Breast epithelium (tissue), 4 donors: ENCODE data around the gene GUCY2D. TPM values are rescaled to one million over a fixed set of nuclear protein-coding genes. Genes with fewer than 3 reads are reported as not detected.
A peak's percentile ranks its signal among the peaks of the same experiment; 100 is the strongest.

Experiments
- DNase-seq, 2 donors: peaks; one replicate each; pipeline ENCODE4 v3.0.0-alpha.2; 2019; ENCODE audit warnings: low spot score in 2 of 2
- H3K27ac ChIP-seq, 2 donors: fragments of 200-600 bp; sonication (generic) in 1 of 2; one replicate each; pipeline ENCODE4 v1.5.1; 2016 to 2019; ENCODE audit warnings: mild to moderate bottlenecking in 1 of 2
- H3K27me3 ChIP-seq, 2 donors: fragments of 200-600 bp; sonication (generic) in 1 of 2; one replicate each; pipeline versions ENCODE4 v1.5.1 to v1.6.0; 2017 to 2019; ENCODE audit warnings: control low read depth in 1 of 2, mild to moderate bottlenecking in 1 of 2
- H3K36me3 ChIP-seq: fragments of 200-600 bp; one replicate; pipeline ENCODE4 v1.5.1; 2019
- H3K4me1 ChIP-seq, 2 donors: fragments of 200-600 bp; sonication (generic); one replicate each; pipeline ENCODE4 v1.5.1; 2016 to 2019; ENCODE audit warnings: control low read depth in 1 of 2
- H3K4me3 ChIP-seq, 3 donors: fragments of 200-600 bp; sonication (generic); 1 replicate in 2 of 3; 2 replicates in 1 of 3; pipeline ENCODE4 v1.5.1; 2016 to 2019; ENCODE audit warnings: mild to moderate bottlenecking in 3 of 3, moderate library complexity in 2 of 3
- H3K9me3 ChIP-seq, 2 donors: fragments of 200-600 bp; sonication (generic) in 1 of 2; one replicate each; pipeline ENCODE4 v1.5.1; 2016 to 2019; ENCODE audit warnings: control low read depth in 1 of 2
- CTCF ChIP-seq, 3 donors: fragments of 450-650 bp; IDR thresholded peaks; one replicate each; pipeline ENCODE4 v1.5.1; 2016 to 2017; ENCODE audit warnings: antibody characterized with exemption in 3 of 3, mild to moderate bottlenecking in 3 of 3, moderate library complexity in 3 of 3
- POLR2A ChIP-seq: fragments of 450-650 bp; IDR thresholded peaks from one replicate; pipeline ENCODE4 v1.6.1; 2016; ENCODE audit warnings: antibody characterized with exemption, mild to moderate bottlenecking, moderate library complexity
- POLR2AphosphoS5 ChIP-seq, 3 donors: sonication (generic); formaldehyde crosslinking; IDR thresholded peaks; one replicate each; pipeline ENCODE4 v1.6.1; 2017; ENCODE audit warnings: antibody characterized with exemption in 3 of 3
- intact Hi-C: fragments of 100-400 bp; cut with DNase I; formaldehyde crosslinking; loops from one replicate; pipeline ENCODE4 v1.15.1; 2023; ENCODE audit warnings: low total_unique reads
- total RNA-seq, 3 donors: library from RNA; depleted of rRNA; stranded (reverse); fragments of >200 nt; gene quantifications; one replicate each; pipeline ENCODE4 v1.1.0, GENCODE V29; 2016

The GUCY2D gene
- total RNA-seq, 3 donors from 2014 or later = 0.15 TPM; not detected in 2

DNA sequence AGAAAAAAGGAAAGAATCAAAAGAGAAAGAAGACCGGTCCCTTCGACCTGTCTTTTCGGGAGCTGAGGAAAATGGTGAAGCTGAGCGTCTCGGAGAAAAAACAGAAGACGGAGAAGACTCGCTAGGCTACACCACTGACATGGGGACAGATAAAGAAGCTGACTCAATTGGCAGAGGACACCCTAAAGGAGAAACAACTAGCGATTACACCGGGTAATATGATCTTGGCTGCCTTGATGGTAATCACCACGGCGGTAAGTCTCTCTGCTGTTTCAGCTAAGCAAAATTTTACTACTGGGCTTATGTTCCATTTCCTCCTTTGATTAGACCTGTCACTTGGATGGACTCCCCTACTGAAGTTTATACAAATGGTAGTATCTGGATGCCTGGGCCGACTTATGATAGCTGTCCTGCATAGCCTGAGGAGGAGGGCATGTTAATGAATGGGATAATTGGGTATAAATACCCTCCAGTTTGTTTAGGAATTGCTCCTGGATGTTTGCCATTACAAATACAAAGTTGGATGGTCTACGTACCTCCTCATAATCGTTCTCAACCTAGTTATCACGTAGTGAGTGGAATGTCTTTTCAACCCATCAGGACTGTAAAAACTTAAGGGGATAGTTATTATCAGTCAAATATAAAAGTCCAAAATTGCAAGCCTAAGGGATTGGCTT lies 60.5 kb downstream of the GUCY2D start:
- DNase-seq = no peak
- peak overlapping the region in 2 of 3 donors; percentile 13 to 27 for H3K4me3 ChIP-seq
- no peak overlapping the region for H3K27ac ChIP-seq
- intact Hi-C loops = no loop called here
- peaks cover 4 to 43% of the 10 kb centered on the region in 2 donors for H3K27me3 ChIP-seq
- no peaks in the 10 kb centered on the region for H3K4me1 ChIP-seq
- TF ChIP-seq POLR2A = no peak
- no peaks in the 10 kb centered on the region for H3K9me3 ChIP-seq
- H3K36me3 ChIP-seq = no peaks in the 10 kb centered on the region

DNA sequence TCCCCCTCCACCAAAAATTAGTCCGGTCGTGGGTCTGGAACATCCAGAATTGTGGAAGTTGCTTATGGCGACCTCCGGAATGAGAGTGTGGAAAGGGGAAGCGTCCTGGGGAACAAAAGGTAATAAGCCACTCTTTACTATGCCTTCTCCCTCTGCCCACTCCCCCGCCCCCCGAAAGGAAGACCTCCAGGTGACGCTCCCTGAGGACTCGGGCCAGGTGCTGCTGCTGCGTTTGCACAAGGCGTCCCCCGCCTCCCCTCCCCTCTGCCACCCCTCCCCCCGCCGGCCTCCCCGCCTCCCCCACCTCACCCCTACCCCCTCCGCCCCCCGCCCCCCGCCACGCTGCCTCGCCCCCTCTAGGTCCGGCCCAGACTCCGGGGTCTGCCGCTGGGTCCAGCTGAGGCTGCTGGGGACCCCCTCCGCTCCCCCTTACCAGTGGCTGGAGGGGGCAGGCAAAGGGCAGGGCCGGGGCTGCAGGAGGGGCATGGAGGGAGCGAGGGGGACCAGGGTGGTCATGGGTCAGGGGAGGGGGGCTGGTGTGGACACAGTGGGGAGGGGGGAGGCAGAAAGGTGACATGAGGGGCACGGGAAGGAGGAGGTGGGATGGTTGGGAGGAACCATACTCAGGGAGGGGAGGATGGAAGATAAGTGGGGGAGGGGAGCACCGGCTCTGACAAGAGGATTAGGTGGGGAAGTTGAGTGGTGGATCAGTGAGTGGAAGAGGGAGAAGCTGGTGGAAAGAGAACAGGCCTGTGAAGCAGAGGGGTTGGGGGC lies 61.5 kb downstream of the GUCY2D start:
- peak overlapping the region in 1 of 3 donors; percentile 13 for H3K4me3 ChIP-seq
- intact Hi-C loops = no loop called here
- no peaks in the 10 kb centered on the region for H3K36me3 ChIP-seq
- TF ChIP-seq POLR2AphosphoS5 (IDR thresholded peaks at IDR 0.05) = no peak
- no peak for TF ChIP-seq POLR2A
- no peak for TF ChIP-seq CTCF (IDR thresholded peaks at IDR 0.05)
- no peak for DNase-seq
- no peak overlapping the region for H3K27ac ChIP-seq
- no peaks in the 10 kb centered on the region for H3K4me1 ChIP-seq
- peaks cover 4 to 40% of the 10 kb centered on the region in 2 donors for H3K27me3 ChIP-seq
- H3K9me3 ChIP-seq = no peaks in the 10 kb centered on the region

GRCh38 chr17:8064561-8065019 lies 62.2 kb downstream of the GUCY2D start:
- Histone ChIP-seq H3K27me3 (peaks cover 4 to 35% of the 10 kb centered on the region in 2 donors), H3K27ac (no peak overlapping the region), H3K4me1 (no peaks in the 10 kb centered on the region), H3K4me3 (no peak overlapping the region), H3K36me3 (no peaks in the 10 kb centered on the region), H3K9me3 (no peaks in the 10 kb centered on the region)
- intact Hi-C loops = no loop called here
- no peak for DNase-seq
- no peak for TF ChIP-seq CTCF (IDR thresholded peaks at IDR 0.05)
- no peak for TF ChIP-seq POLR2A
- TF ChIP-seq POLR2AphosphoS5 (IDR thresholded peaks at IDR 0.05) = no peak

GRCh38 chr17:8066841-8067775 lies 64.7 kb downstream of the GUCY2D start:
- Histone ChIP-seq H3K27ac (no peak overlapping the region), H3K36me3 (no peaks in the 10 kb centered on the region), H3K27me3 (peaks cover 9 to 32% of the 10 kb centered on the region in 2 donors), H3K4me1 (no peaks in the 10 kb centered on the region), H3K9me3 (no peaks in the 10 kb centered on the region), H3K4me3 (no peak overlapping the region)
- no peak for DNase-seq
- intact Hi-C loops = no loop called here
- TF ChIP-seq CTCF (IDR thresholded peaks at IDR 0.05) (no peak), POLR2AphosphoS5 (IDR thresholded peaks at IDR 0.05) (no peak), POLR2A (no peak)

DNA sequence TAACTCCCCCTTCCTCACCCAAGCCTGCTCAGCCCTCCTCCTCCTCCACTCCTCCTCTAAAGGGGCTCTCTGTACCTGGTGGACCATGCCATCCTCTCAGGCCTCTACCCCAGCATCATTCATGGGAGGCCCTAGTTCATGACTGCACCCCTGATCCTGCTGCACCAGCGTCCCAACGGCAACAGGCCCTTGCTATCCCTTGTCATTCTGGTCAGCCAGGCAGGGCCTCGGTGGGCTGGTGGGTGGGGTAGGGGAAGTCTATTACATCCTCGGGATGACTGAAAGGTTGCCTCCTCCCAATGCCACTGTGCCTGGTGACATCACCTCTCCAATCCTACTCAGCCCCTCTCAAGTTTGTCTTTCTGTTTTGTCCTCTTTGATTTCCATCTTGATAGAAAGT lies 65.4 kb downstream of the GUCY2D start:
- H3K4me1 ChIP-seq = peaks cover 0 to 1% of the 10 kb centered on the region in 2 donors
- no peak overlapping the region for H3K27ac ChIP-seq
- H3K9me3 ChIP-seq = no peaks in the 10 kb centered on the region
- TF ChIP-seq CTCF (IDR thresholded peaks at IDR 0.05) = no peak
- TF ChIP-seq POLR2AphosphoS5 (IDR thresholded peaks at IDR 0.05) = no peak
- TF ChIP-seq POLR2A = no peak
- H3K4me3 ChIP-seq = no peak overlapping the region
- peaks cover 10 to 32% of the 10 kb centered on the region in 2 donors for H3K27me3 ChIP-seq
- intact Hi-C loops = no loop called here
- DNase-seq = no peak
- H3K36me3 ChIP-seq = no peaks in the 10 kb centered on the region
